ENCODE results near the gene JADE1. TPM values are rescaled to one million over a fixed set of nuclear protein-coding genes. Genes with fewer than 3 reads are reported as not detected.

Gene JADE1
- total RNA-seq: 1 to 10 TPM; 6.2 to 8.7 TPM

DNA sequence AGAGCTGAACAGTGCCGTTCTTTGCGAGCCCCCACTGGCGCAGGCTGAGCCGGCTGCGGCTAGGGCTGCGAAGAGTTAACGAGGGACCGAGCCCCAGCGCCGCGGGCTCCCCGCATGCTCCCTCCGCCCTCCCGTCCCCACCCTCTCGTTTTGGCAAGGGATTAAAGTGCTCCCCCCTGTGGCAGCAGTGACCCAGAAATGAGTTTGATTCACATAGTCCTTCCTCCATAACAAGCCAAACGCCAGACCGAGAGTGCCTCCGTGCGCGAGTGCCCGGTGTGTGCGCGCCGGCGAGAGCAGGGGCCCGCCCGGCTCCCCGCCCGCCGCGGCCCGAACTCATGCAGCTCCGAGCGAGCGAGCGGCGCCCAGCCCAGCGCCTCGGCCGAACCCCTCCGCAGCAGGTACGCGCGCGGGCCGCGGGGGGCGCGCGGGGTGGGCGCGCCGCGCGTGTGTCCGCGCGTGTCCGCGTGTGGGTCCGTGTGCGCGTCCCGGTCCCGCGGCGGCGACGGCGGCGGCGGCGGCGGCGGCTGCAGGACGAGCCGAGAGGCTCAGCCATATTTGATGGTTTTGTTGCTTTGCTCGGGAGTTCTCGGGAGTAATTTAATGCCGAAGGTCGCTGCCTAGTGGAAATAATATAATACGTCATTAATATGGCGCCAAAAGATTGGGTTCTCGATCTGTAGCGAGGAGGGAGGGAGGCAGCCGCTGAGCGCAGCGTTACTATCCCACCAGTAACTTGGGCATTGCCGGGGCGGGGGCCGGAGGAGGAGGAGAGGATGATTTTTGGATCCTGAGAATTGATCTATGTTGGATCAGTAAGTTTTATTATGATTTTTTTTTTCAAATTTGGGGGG is at the start of gene JADE1:
JADE1 (plus strand) TSS at position 224 of the 854 bp plus-strand sequence. CDS start 22,059 bp downstream, outside the sequence.

Measured in melanocyte of skin (primary cell).